Measurements from ENCODE around the gene SLC2A11. TPM values are rescaled to one million over a fixed set of nuclear protein-coding genes. Genes with fewer than 3 reads are reported as not detected.

Gene SLC2A11
- total and polyA plus RNA-seq, 10 of the 15 experiments (the other 5 are each of a cell fraction or from before 2014, with no cell fraction given), result 0.98 to 18.3 (median 8.6) TPM

- peak; percentile 99 for TF ChIP-seq NKRF (conservative IDR thresholded peaks at IDR 0.05)
- TF ChIP-seq CBFB (IDR thresholded peaks at IDR 0.05; ENCODE audit: low read depth), result peak; percentile 55; the same call in 1 of the 2 replicates
- TF ChIP-seq YBX1 (IDR thresholded peaks at IDR 0.05), result no peak
- no peak for TF ChIP-seq EED (IDR thresholded peaks at IDR 0.05; ENCODE audit: low read depth)
- peak; percentile 95 for TF ChIP-seq FOXK2 (IDR thresholded peaks at IDR 0.05)
- TF ChIP-seq ZNF622 (IDR thresholded peaks at IDR 0.05), result no peak
- TF ChIP-seq IKZF1 (conservative IDR thresholded peaks at IDR 0.05), result no peak; the same call in 1 of the 2 replicates
- TF ChIP-seq BCL11A (IDR thresholded peaks at IDR 0.05; ENCODE audit: low read depth, low read length), result no peak
- no peak for TF ChIP-seq HDAC6 (IDR thresholded peaks at IDR 0.05; ENCODE audit: unreplicated experiment)
- TF ChIP-seq GATAD2B (conservative IDR thresholded peaks at IDR 0.05; ENCODE audit: low read depth), result 0 out of 2 replicates have a peak, but pooled peaks have one; percentile 55
- TF ChIP-seq FOS (IDR thresholded peaks at IDR 0.05; ENCODE audit: borderline replicate concordance, extremely low read depth, insufficient read length), result peak; percentile 71
- no peak for TF ChIP-seq MYB (IDR thresholded peaks at IDR 0.05; ENCODE audit: borderline replicate concordance, low read depth, low read length)
- no peak for TF ChIP-seq CHD1 (IDR thresholded peaks at IDR 0.05; ENCODE audit: low read depth, low read length)
- TF ChIP-seq ELK1 (IDR thresholded peaks at IDR 0.05; ENCODE audit: low read depth, low read length), result no peak
- no peak for TF ChIP-seq JUNB (IDR thresholded peaks at IDR 0.05)
- TF ChIP-seq CBX3 (IDR thresholded peaks at IDR 0.05; ENCODE audit: borderline replicate concordance, low read depth), result no peak
- peak; percentile 85 for TF ChIP-seq HDGF (IDR thresholded peaks at IDR 0.05)
- peak; percentile 67 for TF ChIP-seq MEF2B (IDR thresholded peaks at IDR 0.05; ENCODE audit: partially characterized antibody, poor library complexity, severe bottlenecking)
- TF ChIP-seq SPI1 (IDR thresholded peaks at IDR 0.05; ENCODE audit: borderline replicate concordance, insufficient read depth, low read depth, low read length), result peak; percentile 72; the same call in 1 of the 2 replicates
- peak; percentile 74; the same call in 1 of the 2 replicates for TF ChIP-seq LARP7 (IDR thresholded peaks at IDR 0.05)
- TF ChIP-seq RFX5 (IDR thresholded peaks at IDR 0.05; ENCODE audit: low read depth, low read length), result peak; percentile 91
- TF ChIP-seq ZNF384 (IDR thresholded peaks at IDR 0.05; ENCODE audit: borderline replicate concordance, low read depth, low read length), result no peak
- no peak for TF ChIP-seq ZBTB33 (IDR thresholded peaks at IDR 0.05)
- no peak for TF ChIP-seq ATF3 (IDR thresholded peaks at IDR 0.05; ENCODE audit: borderline replicate concordance, extremely low read depth, low read depth, low read length)
- TF ChIP-seq EGR1 (IDR thresholded peaks at IDR 0.05; ENCODE audit: borderline replicate concordance in 1 of 2, low read depth in 2 of 2, low read length in 2 of 2), result peak in 1 of 2 experiments; percentile 88; a peak in 2 of 3 replicates
- peak; percentile 99 for TF ChIP-seq RB1 (IDR thresholded peaks at IDR 0.05; ENCODE audit: borderline replicate concordance)
- peak; percentile 82 for TF ChIP-seq RUNX3 (IDR thresholded peaks at IDR 0.05; ENCODE audit: low read length)
These were observed 18.8 kb upstream of the SLC2A11 start, which contains the start of gene DERL3 (continued) for GRCh38 chr22:23838681-23839468.

All from GM12878 (cell line).